NB4 (cell line): ENCODE measurements around the gene PLCXD1.
"Not testable (repeated sequence)": the region's sequence is repeated elsewhere in the genome, so short reads cannot be mapped to it uniquely, and the experiment has no call there.

Experiments used
- DNase-seq: peaks from one replicate; pipeline ENCODE4 v3.0.0; 2010; ENCODE audit warnings: low read depth
- H3K4me3 ChIP-seq: one replicate; pipeline ENCODE4 v1.5.1; 2011; ENCODE audit warnings: mild to moderate bottlenecking, low read depth, low read length, moderate library complexity
- CTCF ChIP-seq: IDR thresholded peaks from one replicate; pipeline ENCODE4 v1.5.1; 2012; ENCODE audit warnings: low read depth, low read length
- MAX ChIP-seq: IDR thresholded peaks from 2 replicates; pipeline ENCODE4 v1.6.1; 2011; ENCODE audit warnings: low read depth, low read length
- MYC ChIP-seq: IDR thresholded peaks from 2 replicates; pipeline ENCODE4 v1.6.1; 2011; ENCODE audit warnings: low read depth, low read length
- POLR2A ChIP-seq: IDR thresholded peaks from 2 replicates; pipeline ENCODE4 v1.6.1; 2011; ENCODE audit warnings: mild to moderate bottlenecking; ENCODE audit not compliant: insufficient read length; ENCODE audit errors: extremely low read depth

PLCXD1 gene

GRCh38 chrX:281166-281999 is at the start of gene PLCXD1:
PLCXD1 (plus strand) TSS chrX:281381; CDS start chrX:284188, 2,807 bp downstream.
- H3K4me3 ChIP-seq = no peak within 1 kb of the TSS
- no peak for TF ChIP-seq CTCF
- TF ChIP-seq MAX = no peak
- TF ChIP-seq POLR2A = no peak
- TF ChIP-seq MYC = no peak
- no peak for DNase-seq

- not testable (repeated sequence) for DNase-seq, H3K4me3 ChIP-seq
These were observed 49.4 kb upstream of the PLCXD1 start for GRCh38 chrX:231637-232277.

GRCh38 chrX:232278-232655 is 48.9 kb upstream of the PLCXD1 start:
- not testable (repeated sequence) for DNase-seq, H3K4me3 ChIP-seq

- H3K4me3 ChIP-seq, DNase-seq: not testable (repeated sequence)
These were observed 45.0 kb upstream of the PLCXD1 start for GRCh38 chrX:236201-236600.

- no peak overlapping the region for H3K4me3 ChIP-seq
These were observed 30.2 kb upstream of the PLCXD1 start for GRCh38 chrX:250965-251364.

GRCh38 chrX:251396-252243 is 29.6 kb upstream of the PLCXD1 start:
- H3K4me3 ChIP-seq = not testable (repeated sequence)
- DNase-seq = peak; percentile 26

More at GRCh38 chrX:250965-251364, 30.2 kb upstream of the PLCXD1 start:
- no peak for DNase-seq
- TF ChIP-seq POLR2A (no peak), CTCF (no peak), MAX (no peak), MYC (no peak)

- H3K4me3 ChIP-seq = no peak overlapping the region
- TF ChIP-seq CTCF = no peak
- no peak for TF ChIP-seq POLR2A
- TF ChIP-seq MYC = no peak
- TF ChIP-seq MAX = no peak
- DNase-seq = no peak
These were observed 28.8 kb upstream of the PLCXD1 start for GRCh38 chrX:252244-252956.

GRCh38 chrX:252957-253291 is 28.3 kb upstream of the PLCXD1 start:
- TF ChIP-seq CTCF (no peak), MAX (no peak), POLR2A (no peak), MYC (no peak)
- no peak for DNase-seq
- no peak overlapping the region for H3K4me3 ChIP-seq
